ENCODE measurements around the gene TOB1. TPM values are rescaled to one million over a fixed set of nuclear protein-coding genes. Genes with fewer than 3 reads are reported as not detected.

TOB1 gene
- total RNA-seq, 1 experiment from 2014 or later = 53.1 TPM

DNA sequence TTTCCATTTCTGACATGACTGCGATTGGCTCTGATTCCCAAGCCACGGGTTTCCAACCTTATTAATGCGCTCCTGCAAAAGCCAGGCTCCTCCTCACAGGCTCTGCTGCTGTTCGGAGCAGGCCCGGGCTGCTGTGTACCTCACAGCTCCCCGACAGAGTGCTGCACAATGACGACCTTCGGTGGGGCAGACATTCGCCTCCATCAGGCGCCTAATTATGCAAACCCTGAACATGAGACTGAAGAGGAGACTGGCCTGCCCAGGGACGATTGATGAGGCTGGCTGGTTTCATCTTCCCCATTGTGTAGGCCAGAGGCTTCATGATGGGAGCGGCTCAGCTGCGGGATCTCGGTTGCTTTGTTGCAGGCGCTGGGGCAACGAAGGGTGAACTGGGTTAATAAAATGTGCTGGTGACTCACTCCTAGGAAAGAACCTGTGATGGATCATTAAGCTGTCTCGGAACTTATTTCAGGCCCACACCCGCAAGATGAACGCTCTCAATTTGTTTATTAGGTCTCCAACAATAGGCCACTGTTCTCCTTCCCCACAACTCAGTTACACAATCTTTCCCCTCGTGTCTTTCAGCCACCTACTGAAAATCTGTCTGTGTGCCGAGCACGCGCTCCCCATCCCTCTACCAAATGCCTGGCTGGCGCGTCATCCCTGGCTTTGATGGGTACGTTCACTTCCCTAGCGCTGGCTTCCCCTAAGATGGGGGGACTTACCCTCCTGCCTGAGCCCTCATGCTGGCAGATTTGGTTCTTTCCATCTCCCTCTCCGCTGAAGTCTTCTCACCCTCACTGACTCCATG is 27.2 kb upstream of the TOB1 start:
- H3K4me1 Mint-ChIP-seq (ENCODE audit: insufficient read depth, unreplicated experiment) = peaks cover 29% of the 10 kb centered on the region
- ChIA-PET POLR2A (interaction anchor here (0.6 to 7.9 kb wide), 10 partner anchors 10 to 40 kb away, joined by 3 to 99 read pairs (median 9); partner anchors contain the start of gene TOB1), CTCF (interaction anchor here (0.9 kb wide), 1 partner anchor 27 kb away, joined by 5 read pairs; the partner anchor contains the start of gene TOB1)
- peak overlapping the region; percentile 6 for H3K4me3 Mint-ChIP-seq (ENCODE audit: unreplicated experiment)
- H3K27ac Mint-ChIP-seq (ENCODE audit: low read depth, unreplicated experiment) = peak overlapping the region; percentile 84
- intact Hi-C loops (cut with micrococcal nuclease) = no loop called here
- TF ChIP-seq, protein P1, sequence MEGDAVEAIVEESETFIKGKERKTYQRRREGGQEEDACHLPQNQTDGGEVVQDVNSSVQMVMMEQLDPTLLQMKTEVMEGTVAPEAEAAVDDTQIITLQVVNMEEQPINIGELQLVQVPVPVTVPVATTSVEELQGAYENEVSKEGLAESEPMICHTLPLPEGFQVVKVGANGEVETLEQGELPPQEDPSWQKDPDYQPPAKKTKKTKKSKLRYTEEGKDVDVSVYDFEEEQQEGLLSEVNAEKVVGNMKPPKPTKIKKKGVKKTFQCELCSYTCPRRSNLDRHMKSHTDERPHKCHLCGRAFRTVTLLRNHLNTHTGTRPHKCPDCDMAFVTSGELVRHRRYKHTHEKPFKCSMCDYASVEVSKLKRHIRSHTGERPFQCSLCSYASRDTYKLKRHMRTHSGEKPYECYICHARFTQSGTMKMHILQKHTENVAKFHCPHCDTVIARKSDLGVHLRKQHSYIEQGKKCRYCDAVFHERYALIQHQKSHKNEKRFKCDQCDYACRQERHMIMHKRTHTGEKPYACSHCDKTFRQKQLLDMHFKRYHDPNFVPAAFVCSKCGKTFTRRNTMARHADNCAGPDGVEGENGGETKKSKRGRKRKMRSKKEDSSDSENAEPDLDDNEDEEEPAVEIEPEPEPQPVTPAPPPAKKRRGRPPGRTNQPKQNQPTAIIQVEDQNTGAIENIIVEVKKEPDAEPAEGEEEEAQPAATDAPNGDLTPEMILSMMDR (IDR thresholded peaks at IDR 0.05; ENCODE audit: unreplicated experiment) = no peak
- no TSS peak for BruUV-seq (replicated peaks)
- H3K9me3 Mint-ChIP-seq (ENCODE audit: unreplicated experiment) = no peaks in the 10 kb centered on the region
- H3K36me3 Mint-ChIP-seq (ENCODE audit: insufficient read depth, unreplicated experiment) = no peaks in the 10 kb centered on the region
- DNase-seq (ENCODE audit: unreplicated experiment) = peak; percentile 35
- H3K27me3 Mint-ChIP-seq (ENCODE audit: insufficient read depth, unreplicated experiment) = no peaks in the 10 kb centered on the region

DNA sequence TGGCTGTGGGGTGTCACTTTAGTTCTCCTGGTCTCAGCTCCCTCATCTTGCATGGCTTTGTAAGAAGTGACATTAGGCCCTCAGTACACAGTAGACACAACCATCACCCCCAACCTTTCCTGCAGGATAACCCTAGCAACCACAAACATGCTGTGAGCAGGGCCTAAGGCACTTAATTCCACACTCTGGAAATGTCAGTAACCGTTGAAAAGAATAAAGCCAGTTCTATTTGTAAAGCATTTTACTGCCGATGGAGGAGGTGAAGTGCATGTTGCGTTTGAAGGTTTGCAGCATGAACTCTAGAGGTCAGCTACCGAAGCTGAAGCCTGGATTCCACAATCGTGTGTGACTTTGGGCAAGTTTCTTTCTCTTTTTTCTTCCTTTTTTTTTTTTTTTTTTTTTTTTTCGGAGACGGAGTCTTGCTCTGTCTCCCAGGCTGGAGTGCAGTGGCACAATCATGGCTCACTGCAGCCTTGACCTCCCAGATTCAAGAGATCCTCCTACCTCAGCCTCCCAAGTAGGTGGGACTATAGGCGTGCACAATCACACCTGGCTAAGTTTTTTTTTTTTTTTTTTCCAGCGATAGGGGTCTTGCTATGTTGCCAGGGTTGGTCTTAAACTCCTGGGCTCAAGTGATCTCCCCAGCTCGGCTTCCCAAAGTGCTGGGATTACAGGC is 26.1 kb upstream of the TOB1 start:
- Mint-ChIP-seq H3K27ac (ENCODE audit: low read depth, unreplicated experiment) (no peak overlapping the region), H3K9me3 (ENCODE audit: unreplicated experiment) (no peaks in the 10 kb centered on the region), H3K36me3 (ENCODE audit: insufficient read depth, unreplicated experiment) (no peaks in the 10 kb centered on the region), H3K4me3 (ENCODE audit: unreplicated experiment) (no peak overlapping the region), H3K4me1 (ENCODE audit: insufficient read depth, unreplicated experiment) (peaks cover 29% of the 10 kb centered on the region), H3K27me3 (ENCODE audit: insufficient read depth, unreplicated experiment) (no peaks in the 10 kb centered on the region)
- intact Hi-C loops (cut with micrococcal nuclease) = no loop called here
- no TSS peak for BruUV-seq (replicated peaks)
- TF ChIP-seq, protein P1 (IDR thresholded peaks at IDR 0.05; ENCODE audit: unreplicated experiment) = no peak
- POLR2A ChIA-PET = interaction anchor here (1.1 to 7.9 kb wide), 10 partner anchors 9 to 42 kb away, joined by 3 to 99 read pairs (median 9); partner anchors contain the start of gene TOB1
- DNase-seq (ENCODE audit: unreplicated experiment) = no peak
- CTCF ChIA-PET = interaction anchor here (0.8 to 1.5 kb wide), 5 partner anchors 26 to 82 kb away, joined by 3 to 8 read pairs (median 5); partner anchors contain the start of gene TOB1

DNA sequence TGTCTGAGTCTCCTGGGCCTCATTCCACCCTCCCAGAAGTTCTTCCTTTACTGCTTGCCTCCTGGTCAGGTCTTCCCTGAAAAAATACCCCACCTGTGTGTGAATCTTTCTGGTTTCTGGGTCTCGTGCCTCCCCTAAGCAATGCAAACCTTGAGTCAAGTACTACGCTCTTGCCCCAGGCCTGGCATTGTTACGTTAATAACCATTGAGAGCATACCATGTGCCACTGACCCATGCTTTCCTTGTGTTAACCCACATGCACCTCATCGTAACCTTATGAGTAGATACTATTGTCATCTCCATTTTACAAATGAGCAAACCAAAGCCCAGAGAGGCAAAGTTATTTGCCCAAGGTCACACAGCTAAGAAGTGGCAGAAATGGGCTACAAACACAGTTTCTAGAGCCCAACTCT is 25.4 kb upstream of the TOB1 start:
- ChIA-PET CTCF (interaction anchor here (0.8 to 1.5 kb wide), 4 partner anchors 28 to 82 kb away, joined by 3 to 8 read pairs (median 4); no protein-coding TSS in a partner anchor), POLR2A (interaction anchor here (1.1 to 7.9 kb wide), 6 partner anchors 12 to 58 kb away, joined by 3 to 99 read pairs (median 8); partner anchors contain the start of gene TOB1)
- no peak overlapping the region for H3K4me3 Mint-ChIP-seq (ENCODE audit: unreplicated experiment)
- intact Hi-C loops (cut with micrococcal nuclease) = no loop called here
- H3K9me3 Mint-ChIP-seq (ENCODE audit: unreplicated experiment) = no peaks in the 10 kb centered on the region
- no peaks in the 10 kb centered on the region for H3K36me3 Mint-ChIP-seq (ENCODE audit: insufficient read depth, unreplicated experiment)
- TF ChIP-seq, protein P1 (IDR thresholded peaks at IDR 0.05; ENCODE audit: unreplicated experiment) = no peak
- peak overlapping the region; percentile 42 for H3K27ac Mint-ChIP-seq (ENCODE audit: low read depth, unreplicated experiment)
- BruUV-seq (replicated peaks) = no TSS peak
- peaks cover 29% of the 10 kb centered on the region for H3K4me1 Mint-ChIP-seq (ENCODE audit: insufficient read depth, unreplicated experiment)
- no peak for DNase-seq (ENCODE audit: unreplicated experiment)
- H3K27me3 Mint-ChIP-seq (ENCODE audit: insufficient read depth, unreplicated experiment) = no peaks in the 10 kb centered on the region

Measured in MCF 10A (cell line).